ENCODE data around the gene FAM181A. TPM values are rescaled to one million over a fixed set of nuclear protein-coding genes. Genes with fewer than 3 reads are reported as not detected.

The FAM181A gene
- total and polyA plus RNA-seq, 2 experiments from 2014 or later: not detected

GRCh38 chr14:93972618-93973205 is 45.6 kb downstream of the FAM181A start:
- H3K9me3 ChIP-seq (ENCODE audit: low read depth): no peaks in the 10 kb centered on the region
- H3K4me3 ChIP-seq: no peak overlapping the region
- peaks cover 13% of the 10 kb centered on the region; the same call in 1 of the 2 replicates for H3K27me3 ChIP-seq (replicated peaks; ENCODE audit: insufficient read depth)
- H3K4me2 ChIP-seq (ENCODE audit: unreplicated experiment): no peak overlapping the region
- H3K79me2 ChIP-seq (ENCODE audit: insufficient read depth): no peaks in the 10 kb centered on the region
- no peak overlapping the region for H3K27ac ChIP-seq
- H2AFZ ChIP-seq: no peak overlapping the region
- WGBS, 2 experiments (ENCODE audit: low coverage in 1 of 2, low lambda C conversion rate in 2 of 2, missing lambda C conversion rate in 2 of 2): 84% methylated on average over 6 of the region's 6 CpGs
- TF ChIP-seq EZH2 (IDR thresholded peaks at IDR 0.05; ENCODE audit: insufficient read depth, poor library complexity, severe bottlenecking): no peak
- TF ChIP-seq EZH2phosphoT487 (IDR thresholded peaks at IDR 0.05; ENCODE audit: insufficient read depth, low read depth): no peak
- in situ Hi-C loops (cut with MboI): no loop called here
- H3K9me2 ChIP-seq (ENCODE audit: insufficient read depth): no peaks in the 10 kb centered on the region
- H3K9ac ChIP-seq: no peak overlapping the region
- H3K4me1 ChIP-seq (ENCODE audit: insufficient read depth): no peaks in the 10 kb centered on the region
- no peaks in the 10 kb centered on the region for H3K36me3 ChIP-seq (ENCODE audit: low read depth)
- no peaks in the 10 kb centered on the region for H4K20me1 ChIP-seq (ENCODE audit: insufficient read depth)
- no peaks in the 10 kb centered on the region for H3F3A ChIP-seq (ENCODE audit: insufficient read depth)
- DNase-seq: no peak

- Histone ChIP-seq H3K9me2 (ENCODE audit: insufficient read depth) (no peaks in the 10 kb centered on the region), H3K27ac (no peak overlapping the region), H3K79me2 (ENCODE audit: insufficient read depth) (no peaks in the 10 kb centered on the region), H3K4me1 (ENCODE audit: insufficient read depth) (no peaks in the 10 kb centered on the region), H3K9me3 (ENCODE audit: low read depth) (no peaks in the 10 kb centered on the region), H3K4me2 (ENCODE audit: unreplicated experiment) (no peak overlapping the region), H3K36me3 (ENCODE audit: low read depth) (no peaks in the 10 kb centered on the region), H3K9ac (no peak overlapping the region), H4K20me1 (ENCODE audit: insufficient read depth) (no peaks in the 10 kb centered on the region), H3F3A (ENCODE audit: insufficient read depth) (no peaks in the 10 kb centered on the region), H3K27me3 (replicated peaks; ENCODE audit: insufficient read depth) (peaks cover 13% of the 10 kb centered on the region; the same call in 1 of the 2 replicates), H3K4me3 (no peak overlapping the region), H2AFZ (no peak overlapping the region)
- WGBS, 2 experiments (ENCODE audit: low coverage in 1 of 2, low lambda C conversion rate in 2 of 2, missing lambda C conversion rate in 2 of 2): 77 to 85% methylated on average over 6 of the region's 6 CpGs
- in situ Hi-C loops (cut with MboI): no loop called here
- no peak for DNase-seq
- TF ChIP-seq EZH2phosphoT487 (IDR thresholded peaks at IDR 0.05; ENCODE audit: insufficient read depth, low read depth): no peak
- no peak for TF ChIP-seq EZH2 (IDR thresholded peaks at IDR 0.05; ENCODE audit: insufficient read depth, poor library complexity, severe bottlenecking)
These were observed 46.5 kb downstream of the FAM181A start for GRCh38 chr14:93973607-93974006.

GRCh38 chr14:93974299-93974698 is 47.2 kb downstream of the FAM181A start:
- TF ChIP-seq EZH2phosphoT487 (IDR thresholded peaks at IDR 0.05; ENCODE audit: insufficient read depth, low read depth) (no peak), EZH2 (IDR thresholded peaks at IDR 0.05; ENCODE audit: insufficient read depth, poor library complexity, severe bottlenecking) (no peak)
- DNase-seq: no peak
- no peaks in the 10 kb centered on the region for H3K9me3 ChIP-seq (ENCODE audit: low read depth)
- H2AFZ ChIP-seq: no peak overlapping the region
- no peaks in the 10 kb centered on the region for H3K36me3 ChIP-seq (ENCODE audit: low read depth)
- H3K27ac ChIP-seq: no peak overlapping the region
- H3K9ac ChIP-seq: no peak overlapping the region
- no peaks in the 10 kb centered on the region for H3F3A ChIP-seq (ENCODE audit: insufficient read depth)
- no peaks in the 10 kb centered on the region for H4K20me1 ChIP-seq (ENCODE audit: insufficient read depth)
- in situ Hi-C loops (cut with MboI): no loop called here
- no peaks in the 10 kb centered on the region for H3K79me2 ChIP-seq (ENCODE audit: insufficient read depth)
- H3K4me2 ChIP-seq (ENCODE audit: unreplicated experiment): no peak overlapping the region
- H3K27me3 ChIP-seq (replicated peaks; ENCODE audit: insufficient read depth): peaks cover 13% of the 10 kb centered on the region; the same call in 1 of the 2 replicates
- H3K4me1 ChIP-seq (ENCODE audit: insufficient read depth): no peaks in the 10 kb centered on the region
- no peaks in the 10 kb centered on the region for H3K9me2 ChIP-seq (ENCODE audit: insufficient read depth)
- H3K4me3 ChIP-seq: no peak overlapping the region
- WGBS, 2 experiments (ENCODE audit: low coverage in 1 of 2, low lambda C conversion rate in 2 of 2, missing lambda C conversion rate in 2 of 2): 78 to 85% methylated on average over 6 of the region's 6 CpGs

GRCh38 chr14:93974833-93975232 is 47.7 kb downstream of the FAM181A start:
- H4K20me1 ChIP-seq (ENCODE audit: insufficient read depth): no peaks in the 10 kb centered on the region
- H2AFZ ChIP-seq: no peak overlapping the region
- H3K27ac ChIP-seq: no peak overlapping the region
- no peak for DNase-seq
- no peaks in the 10 kb centered on the region for H3K36me3 ChIP-seq (ENCODE audit: low read depth)
- in situ Hi-C loops (cut with MboI): no loop called here
- H3K27me3 ChIP-seq (replicated peaks; ENCODE audit: insufficient read depth): peaks cover 13% of the 10 kb centered on the region; the same call in 1 of the 2 replicates
- no peak overlapping the region for H3K9ac ChIP-seq
- no peak overlapping the region for H3K4me3 ChIP-seq
- H3K9me3 ChIP-seq (ENCODE audit: low read depth): no peaks in the 10 kb centered on the region
- TF ChIP-seq EZH2phosphoT487 (IDR thresholded peaks at IDR 0.05; ENCODE audit: insufficient read depth, low read depth): no peak
- TF ChIP-seq EZH2 (IDR thresholded peaks at IDR 0.05; ENCODE audit: insufficient read depth, poor library complexity, severe bottlenecking): no peak
- no peaks in the 10 kb centered on the region for H3K4me1 ChIP-seq (ENCODE audit: insufficient read depth)
- no peak overlapping the region for H3K4me2 ChIP-seq (ENCODE audit: unreplicated experiment)
- no peaks in the 10 kb centered on the region for H3K9me2 ChIP-seq (ENCODE audit: insufficient read depth)
- 91 to 92% methylated on average over 11 to 12 of the region's 12 CpGs for WGBS, 2 experiments (ENCODE audit: low coverage in 1 of 2, low lambda C conversion rate in 2 of 2, missing lambda C conversion rate in 2 of 2)
- no peaks in the 10 kb centered on the region for H3K79me2 ChIP-seq (ENCODE audit: insufficient read depth)
- no peaks in the 10 kb centered on the region for H3F3A ChIP-seq (ENCODE audit: insufficient read depth)
